K562 (cell line): ENCODE measurements around the gene ATP2B1. TPM values are rescaled to one million over a fixed set of nuclear protein-coding genes. Genes with fewer than 3 reads are reported as not detected.
A peak's percentile ranks its signal among the peaks of the same experiment; 100 is the strongest.

Source experiments
- BRD4 ChIP-seq: fragments of 200-600 bp; sonication (generic); IDR thresholded peaks from 2 replicates; pipeline ENCODE4 v1.6.1; 2017; ENCODE audit warnings: inconsistent platforms
- FOXK2 ChIP-seq, 2 experiments: fragments of 450-650 bp; IDR thresholded peaks in 1 of 2; conservative IDR thresholded peaks in 1 of 2; 2 replicates each; pipeline ENCODE4 v1.6.1; 2016; ENCODE audit warnings: low read depth in 2 of 2, mild to moderate bottlenecking in 1 of 2
- HIVEP1 ChIP-seq: fragments of 250-450 bp; sonication (Bioruptor Pico); IDR thresholded peaks from 2 replicates; pipeline ENCODE4 v1.4.0; 2020; ENCODE audit warnings: mild to moderate bottlenecking
- HNRNPLL ChIP-seq: fragments of 200-400 bp; formaldehyde crosslinking; IDR thresholded peaks from 2 replicates; pipeline ENCODE4 v1.6.1; 2017; ENCODE audit warnings: low read length, low read depth, mild to moderate bottlenecking; ENCODE audit not compliant: poor library complexity, severe bottlenecking
- KLF6 ChIP-seq: fragments of 250-450 bp; sonication (Bioruptor Pico); IDR thresholded peaks from 2 replicates; pipeline ENCODE4 v1.4.0; 2020; ENCODE audit warnings: mild to moderate bottlenecking, moderate library complexity, borderline replicate concordance
- MXI1 ChIP-seq: IDR thresholded peaks from 2 replicates; pipeline ENCODE4 v1.6.1; 2011; ENCODE audit warnings: low read depth, mild to moderate bottlenecking, improper control_type of control experiment, low read length
- NFE2 ChIP-seq: IDR thresholded peaks from 2 replicates; pipeline ENCODE4 v1.6.1; 2014; ENCODE audit warnings: antibody characterized with exemption, low read depth
- PATZ1 ChIP-seq: fragments of 250-450 bp; sonication (Bioruptor Pico); IDR thresholded peaks from 2 replicates; pipeline ENCODE4 v1.5.0; 2020; ENCODE audit warnings: mild to moderate bottlenecking, borderline replicate concordance
- PHB2 ChIP-seq: fragments of 450-650 bp; IDR thresholded peaks from 2 replicates; pipeline ENCODE4 v1.6.1; 2017; ENCODE audit warnings: low read depth
- RBM39 ChIP-seq: fragments of 200-400 bp; formaldehyde crosslinking; optimal IDR thresholded peaks from 2 replicates; pipeline ENCODE3; 2018; ENCODE audit warnings: low read depth, low read length
- SIN3B ChIP-seq: fragments of 450-650 bp; IDR thresholded peaks from 2 replicates; pipeline ENCODE4 v1.6.1; 2017; ENCODE audit warnings: low read depth, mild to moderate bottlenecking, moderate library complexity
- SMAD3 ChIP-seq: fragments of 450-650 bp; formaldehyde crosslinking; conservative IDR thresholded peaks from 2 replicates; pipeline ENCODE4 v1.4.0; 2020; ENCODE audit warnings: mild to moderate bottlenecking
- SOX6 ChIP-seq: fragments of 450-650 bp; IDR thresholded peaks from 2 replicates; pipeline ENCODE4 v1.6.1; 2014; ENCODE audit warnings: mild to moderate bottlenecking
- SRSF9 ChIP-seq: fragments of 200-400 bp; formaldehyde crosslinking; IDR thresholded peaks from 2 replicates; pipeline ENCODE4 v1.6.1; 2017; ENCODE audit warnings: low read depth, low read length, borderline replicate concordance
- ZNF695 ChIP-seq: fragments of 450-650 bp; formaldehyde crosslinking; IDR thresholded peaks from 2 replicates; pipeline ENCODE4 v1.4.0; 2020; ENCODE audit warnings: mild to moderate bottlenecking, moderate library complexity
- ZNF785 ChIP-seq: fragments of 250-450 bp; sonication (Bioruptor Pico); IDR thresholded peaks from 2 replicates; pipeline ENCODE4 v1.4.0; 2020; ENCODE audit warnings: mild to moderate bottlenecking
- polyA plus RNA-seq, 8 experiments: library from polyadenylated mRNA; depleted of rRNA in 4 of 8; stranded (reverse) in 5 of 8; unstranded in 3 of 8; fragments of >200 nt; fragmentation: Nextera tagmentation in 2 of 8; fragmentation: Illumina TruSeq in 1 of 8; extraction: Ambion mirVana in 2 of 8; extraction: Trizol in 1 of 8; gene quantifications; 2 replicates each; pipeline versions ENCODE4 v1.2.1 to v1.2.3, GENCODE V29; 2011 to 2014; ENCODE audit warnings: inconsistent platforms in 1 of 8, missing spikeins in 1 of 8
- total RNA-seq, 7 experiments: library from RNA; depleted of rRNA in 6 of 7; stranded (reverse); fragments of >200 nt in 6 of 7; fragmentation: Illumina TruSeq in 2 of 7; extraction: Trizol in 2 of 7; gene quantifications; 2 replicates each; pipeline versions ENCODE4 v1.2.1 to v1.2.3, GENCODE V29; 2011 to 2021; ENCODE audit warnings: low replicate concordance in 1 of 7
- TF ChIP-seq, protein P1 (sequence below): fragments of 250-450 bp; sonication (Bioruptor Pico); IDR thresholded peaks from 2 replicates; pipeline ENCODE4 v1.8.0; 2021; ENCODE audit warnings: borderline replicate concordance, mild to moderate bottlenecking, moderate library complexity; ENCODE audit not compliant: poor library complexity, severe bottlenecking

Gene ATP2B1
- total and polyA plus RNA-seq, 9 of the 15 experiments (the other 6 are each of a cell fraction or from before 2014, with no cell fraction given): 8.6 to 39.0 (median 27.8) TPM

DNA sequence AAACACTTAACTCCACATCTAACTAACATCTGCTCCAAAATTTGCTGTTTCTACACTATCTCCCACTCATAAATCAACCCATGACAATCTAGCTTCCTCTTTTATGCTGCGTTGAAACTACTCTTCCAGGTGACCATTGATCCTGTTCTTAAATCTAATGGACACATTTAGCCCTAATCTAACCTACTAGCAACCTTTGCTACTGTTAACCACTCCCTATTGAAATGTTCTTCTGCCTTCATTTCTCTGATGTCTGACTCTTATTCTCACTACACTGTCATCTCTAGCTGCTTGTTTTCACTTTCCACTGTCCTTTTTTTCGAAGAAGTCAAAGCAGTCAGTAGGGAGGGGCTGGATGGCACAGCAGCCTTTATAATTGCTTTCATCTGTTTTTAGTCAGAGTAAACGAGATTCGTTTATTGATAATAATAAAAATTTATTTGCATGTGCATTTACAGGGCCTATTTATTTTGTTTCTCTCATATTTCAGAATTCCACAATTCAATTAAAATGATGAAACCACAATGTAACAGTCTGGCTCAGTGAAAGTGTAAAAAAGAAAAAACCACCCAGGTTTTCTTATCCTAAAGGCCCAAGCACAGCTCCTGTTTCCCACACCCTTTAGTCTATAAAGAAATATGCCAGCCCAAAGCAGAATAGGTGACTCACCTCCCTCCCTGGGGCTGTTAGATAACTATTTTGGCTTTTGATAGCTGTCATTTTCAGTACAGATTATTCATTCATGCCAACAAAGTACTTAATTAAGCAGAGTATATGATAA is 44.9 kb downstream of the ATP2B1 start (continued):
- TF ChIP-seq PHB2 (no peak), KLF6 (CRISPR knock-in tag) (no peak), RBM39 (no peak), SIN3B (no peak), HIVEP1 (no peak), SRSF9 (no peak), MXI1 (no peak), FOXK2 (conservative IDR thresholded peaks at IDR 0.05 in 1 of 2, IDR thresholded peaks at IDR 0.05 in 1 of 2; ENCODE audit: low read depth in 2 of 2) (peak; percentile 43 to 52; a peak in 3 of 4 replicates), SOX6 (peak; percentile 71), ZNF695 (CRISPR knock-in tag) (no peak), SMAD3 (no peak), PATZ1 (CRISPR knock-in tag) (no peak), HNRNPLL (no peak), NFE2 (no peak), BRD4 (no peak), ZNF785 (CRISPR knock-in tag) (no peak)
- TF ChIP-seq, protein P1, sequence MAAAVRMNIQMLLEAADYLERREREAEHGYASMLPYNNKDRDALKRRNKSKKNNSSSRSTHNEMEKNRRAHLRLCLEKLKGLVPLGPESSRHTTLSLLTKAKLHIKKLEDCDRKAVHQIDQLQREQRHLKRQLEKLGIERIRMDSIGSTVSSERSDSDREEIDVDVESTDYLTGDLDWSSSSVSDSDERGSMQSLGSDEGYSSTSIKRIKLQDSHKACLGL (CRISPR knock-in tag): no peak
